ENCODE data around the gene TFF1.
A peak's percentile ranks its signal among the peaks of the same experiment; 100 is the strongest.

TFF1 gene

DNA sequence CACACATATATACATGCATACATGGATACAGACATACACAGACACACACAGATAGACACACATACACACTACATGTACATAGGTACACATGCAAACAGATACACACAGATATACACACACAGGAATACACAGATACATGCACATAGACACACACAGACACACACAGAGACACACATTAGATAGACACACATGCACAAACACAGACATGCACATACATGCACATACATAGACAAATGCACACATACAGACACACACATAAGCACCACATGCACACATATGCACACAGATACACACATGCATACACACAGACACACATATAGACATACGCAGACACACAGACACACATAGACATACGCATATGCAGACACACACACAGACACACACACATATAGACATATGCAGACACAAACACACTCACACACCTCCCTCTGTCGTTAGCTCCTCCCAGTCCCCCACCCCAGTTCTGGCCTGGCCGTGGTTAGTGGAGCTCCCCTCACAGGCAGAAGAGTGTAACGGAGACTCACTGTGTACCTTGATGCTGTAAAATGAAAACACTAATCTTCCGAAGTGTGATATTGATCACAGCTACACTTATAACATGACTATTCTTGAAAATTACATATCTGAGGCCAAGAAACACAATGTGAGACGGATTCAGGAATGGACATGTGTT lies 45.0 kb upstream of the TFF1 start (continued):
- TF ChIP-seq ZNF610 (tag by site-specific recombination; IDR thresholded peaks at IDR 0.05; ENCODE audit: borderline replicate concordance) (no peak), KLF9 (tag by site-specific recombination; IDR thresholded peaks at IDR 0.05; ENCODE audit: low read depth) (no peak), ZFP69B (tag by site-specific recombination; IDR thresholded peaks at IDR 0.05) (no peak), ZBTB20 (tag by site-specific recombination; IDR thresholded peaks at IDR 0.05) (no peak), ZNF433 (tag by site-specific recombination; IDR thresholded peaks at IDR 0.05; ENCODE audit: low read depth) (no peak), GFI1B (tag by site-specific recombination; IDR thresholded peaks at IDR 0.05) (no peak), ZNF112 (tag by site-specific recombination; IDR thresholded peaks at IDR 0.05) (no peak), ZNF214 (tag by site-specific recombination; IDR thresholded peaks at IDR 0.05; ENCODE audit: borderline replicate concordance) (no peak), PRDM1 (tag by site-specific recombination; IDR thresholded peaks at IDR 0.05) (no peak), PRDM4 (tag by site-specific recombination; IDR thresholded peaks at IDR 0.05) (no peak), ZNF843 (tag by site-specific recombination; IDR thresholded peaks at IDR 0.05) (no peak), SP2 (tag by site-specific recombination; IDR thresholded peaks at IDR 0.05) (no peak), ZNF692 (tag by site-specific recombination; IDR thresholded peaks at IDR 0.05) (no peak), ZNF350 (tag by site-specific recombination; IDR thresholded peaks at IDR 0.05) (no peak), ZNF211 (tag by site-specific recombination; IDR thresholded peaks at IDR 0.05; ENCODE audit: low read depth) (no peak; the same call in 1 of the 2 replicates), SCRT1 (tag by site-specific recombination; IDR thresholded peaks at IDR 0.05; ENCODE audit: borderline replicate concordance) (no peak), PRDM6 (tag by site-specific recombination; IDR thresholded peaks at IDR 0.05) (no peak), IKZF3 (tag by site-specific recombination; IDR thresholded peaks at IDR 0.05) (no peak), ZNF518A (tag by site-specific recombination; conservative IDR thresholded peaks at IDR 0.05; ENCODE audit: low read depth) (no peak), ZNF10 (tag by site-specific recombination; IDR thresholded peaks at IDR 0.05) (no peak), PRDM10 (tag by site-specific recombination; IDR thresholded peaks at IDR 0.05) (no peak), ZNF48 (tag by site-specific recombination; IDR thresholded peaks at IDR 0.05) (peak; percentile 92)
- TF ChIP-seq, protein P1, sequence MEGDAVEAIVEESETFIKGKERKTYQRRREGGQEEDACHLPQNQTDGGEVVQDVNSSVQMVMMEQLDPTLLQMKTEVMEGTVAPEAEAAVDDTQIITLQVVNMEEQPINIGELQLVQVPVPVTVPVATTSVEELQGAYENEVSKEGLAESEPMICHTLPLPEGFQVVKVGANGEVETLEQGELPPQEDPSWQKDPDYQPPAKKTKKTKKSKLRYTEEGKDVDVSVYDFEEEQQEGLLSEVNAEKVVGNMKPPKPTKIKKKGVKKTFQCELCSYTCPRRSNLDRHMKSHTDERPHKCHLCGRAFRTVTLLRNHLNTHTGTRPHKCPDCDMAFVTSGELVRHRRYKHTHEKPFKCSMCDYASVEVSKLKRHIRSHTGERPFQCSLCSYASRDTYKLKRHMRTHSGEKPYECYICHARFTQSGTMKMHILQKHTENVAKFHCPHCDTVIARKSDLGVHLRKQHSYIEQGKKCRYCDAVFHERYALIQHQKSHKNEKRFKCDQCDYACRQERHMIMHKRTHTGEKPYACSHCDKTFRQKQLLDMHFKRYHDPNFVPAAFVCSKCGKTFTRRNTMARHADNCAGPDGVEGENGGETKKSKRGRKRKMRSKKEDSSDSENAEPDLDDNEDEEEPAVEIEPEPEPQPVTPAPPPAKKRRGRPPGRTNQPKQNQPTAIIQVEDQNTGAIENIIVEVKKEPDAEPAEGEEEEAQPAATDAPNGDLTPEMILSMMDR (tag by site-specific recombination; IDR thresholded peaks at IDR 0.05) = peak; percentile 43
